Activated CD4-positive, alpha-beta memory T cell treated with anti-CD3 and anti-CD28 coated beads, Interleukin-2, amount 10 ng/mL, durations not matched to agents 7 days and 5 days (primary cell): ENCODE measurements around the gene BMP2K. TPM values are rescaled to one million over a fixed set of nuclear protein-coding genes. Genes with fewer than 3 reads are reported as not detected.
"Not testable (repeated sequence)": the region's sequence is repeated elsewhere in the genome, so short reads cannot be mapped to it uniquely, and the experiment has no call there.

Source experiments
- CTCF ChIA-PET: fragments of 350-600 bp; sonication (Branson Sonifier 250); formaldehyde crosslinking; loops from one replicate; lab custom pipeline; 2021; ENCODE audit warnings: antibody characterized with exemption, inconsistent platforms; lab: Charles Lee
- POLR2A ChIA-PET: fragments of 350-600 bp; sonication (Branson Sonifier 250); formaldehyde crosslinking; loops from one replicate; lab custom pipeline; 2021; ENCODE audit warnings: antibody characterized with exemption; lab: Charles Lee
- DNase-seq: peaks from one replicate; pipeline ENCODE4 v3.0.0-alpha.2; 2020
- H3K27ac Mint-ChIP-seq: one replicate; pipeline ENCODE4 v1.8.0; 2021; ENCODE audit warnings: mild to moderate bottlenecking, mixed read lengths
- H3K27me3 Mint-ChIP-seq: one replicate; pipeline ENCODE4 v1.8.0; 2021; ENCODE audit warnings: mixed read lengths
- H3K36me3 Mint-ChIP-seq: one replicate; pipeline ENCODE4 v1.8.0; 2021; ENCODE audit warnings: low read depth, mixed read lengths
- H3K4me1 Mint-ChIP-seq: one replicate; pipeline ENCODE4 v1.8.0; 2021; ENCODE audit warnings: mixed read lengths
- H3K4me3 Mint-ChIP-seq: one replicate; pipeline ENCODE4 v1.8.0; 2021; ENCODE audit warnings: mild to moderate bottlenecking, mixed read lengths
- H3K9me3 Mint-ChIP-seq: one replicate; pipeline ENCODE4 v1.8.0; 2021; ENCODE audit warnings: mixed read lengths
- total RNA-seq, 2 experiments: library from RNA; stranded (reverse); gene quantifications; one replicate each; pipeline ENCODE4 v1.2.3, GENCODE V29; 2021

The BMP2K gene
- total RNA-seq, 2 experiments from 2014 or later, result 15.6 to 15.8 TPM

GRCh38 chr4:78907638-78908037 lies 131.5 kb downstream of the BMP2K start:
- H3K4me1 Mint-ChIP-seq, result no peaks in the 10 kb centered on the region
- ChIA-PET CTCF (no interaction called here), POLR2A (no interaction called here)
- no peak overlapping the region for H3K4me3 Mint-ChIP-seq
- no peak overlapping the region for H3K27ac Mint-ChIP-seq
- H3K27me3 Mint-ChIP-seq, result no peaks in the 10 kb centered on the region
- peaks cover 12% of the 10 kb centered on the region for H3K36me3 Mint-ChIP-seq
- no peak for DNase-seq
- H3K9me3 Mint-ChIP-seq, result no peaks in the 10 kb centered on the region

- H3K36me3 Mint-ChIP-seq, result peaks cover 12% of the 10 kb centered on the region
- H3K27me3 Mint-ChIP-seq, H3K4me3 Mint-ChIP-seq, H3K9me3 Mint-ChIP-seq, H3K4me1 Mint-ChIP-seq, DNase-seq, POLR2A ChIA-PET, CTCF ChIA-PET, H3K27ac Mint-ChIP-seq: not testable (repeated sequence)
These were observed 132.8 kb downstream of the BMP2K start for GRCh38 chr4:78908974-78909373.

GRCh38 chr4:78910612-78911011 lies 134.5 kb downstream of the BMP2K start:
- ChIA-PET POLR2A (no interaction called here), CTCF (no interaction called here)
- Mint-ChIP-seq H3K27ac (no peak overlapping the region), H3K4me3 (no peak overlapping the region), H3K36me3 (peaks cover 14% of the 10 kb centered on the region), H3K27me3 (no peaks in the 10 kb centered on the region), H3K4me1 (no peaks in the 10 kb centered on the region), H3K9me3 (no peaks in the 10 kb centered on the region)
- DNase-seq, result no peak

- POLR2A ChIA-PET, result interaction anchor here (1.3 kb wide), 1 partner anchor 16 kb away, joined by 4 read pairs; no protein-coding TSS in a partner anchor
- Mint-ChIP-seq H3K27me3 (no peaks in the 10 kb centered on the region), H3K9me3 (no peaks in the 10 kb centered on the region), H3K4me1 (peaks cover 6% of the 10 kb centered on the region), H3K4me3 (no peak overlapping the region), H3K36me3 (peaks cover 12% of the 10 kb centered on the region), H3K27ac (no peak overlapping the region)
- DNase-seq, result no peak
- CTCF ChIA-PET, result interaction anchor here (0.9 kb wide), 1 partner anchor 9 kb away, joined by 3 read pairs; no protein-coding TSS in a partner anchor
These were observed 146.1 kb downstream of the BMP2K start for GRCh38 chr4:78922207-78922606.

- CTCF ChIA-PET, result no interaction called here
- Mint-ChIP-seq H3K36me3 (peaks cover 15% of the 10 kb centered on the region), H3K27ac (no peak overlapping the region), H3K27me3 (no peaks in the 10 kb centered on the region), H3K9me3 (no peaks in the 10 kb centered on the region), H3K4me1 (peaks cover 6% of the 10 kb centered on the region), H3K4me3 (no peak overlapping the region)
- POLR2A ChIA-PET, result no interaction called here
- no peak for DNase-seq
These were observed 147.5 kb downstream of the BMP2K start for GRCh38 chr4:78923464-78924312.

GRCh38 chr4:78926826-78927225 lies 150.7 kb downstream of the BMP2K start:
- H3K27me3 Mint-ChIP-seq, result no peaks in the 10 kb centered on the region
- no peak overlapping the region for H3K27ac Mint-ChIP-seq
- peaks cover 27% of the 10 kb centered on the region for H3K36me3 Mint-ChIP-seq
- peaks cover 6% of the 10 kb centered on the region for H3K4me1 Mint-ChIP-seq
- CTCF ChIA-PET, result no interaction called here
- POLR2A ChIA-PET, result interaction anchor here (0.6 to 1.7 kb wide), 2 partner anchors 12 to 20 kb away, joined by 3 to 6 read pairs; partner anchors contain the start of gene PAQR3
- no peak overlapping the region for H3K4me3 Mint-ChIP-seq
- H3K9me3 Mint-ChIP-seq, result no peaks in the 10 kb centered on the region
- DNase-seq, result no peak

GRCh38 chr4:78928835-78929234 lies 152.7 kb downstream of the BMP2K start:
- ChIA-PET CTCF (no interaction called here), POLR2A (no interaction called here)
- H3K27ac Mint-ChIP-seq, result no peak overlapping the region
- no peaks in the 10 kb centered on the region for H3K27me3 Mint-ChIP-seq
- H3K9me3 Mint-ChIP-seq, result no peaks in the 10 kb centered on the region
- DNase-seq, result no peak
- H3K36me3 Mint-ChIP-seq, result peaks cover 30% of the 10 kb centered on the region
- H3K4me3 Mint-ChIP-seq, result no peak overlapping the region
- H3K4me1 Mint-ChIP-seq, result peaks cover 4% of the 10 kb centered on the region

- no peaks in the 10 kb centered on the region for H3K27me3 Mint-ChIP-seq
- H3K36me3 Mint-ChIP-seq, result peaks cover 30% of the 10 kb centered on the region
- DNase-seq, result no peak
- peaks cover 3% of the 10 kb centered on the region for H3K4me1 Mint-ChIP-seq
- no peaks in the 10 kb centered on the region for H3K9me3 Mint-ChIP-seq
- ChIA-PET POLR2A (no interaction called here), CTCF (no interaction called here)
- H3K4me3 Mint-ChIP-seq, result no peak overlapping the region
- no peak overlapping the region for H3K27ac Mint-ChIP-seq
These were observed 154.0 kb downstream of the BMP2K start for GRCh38 chr4:78930016-78930629.

- Mint-ChIP-seq H3K9me3 (no peaks in the 10 kb centered on the region), H3K36me3 (peaks cover 2% of the 10 kb centered on the region), H3K4me1 (peaks cover 35% of the 10 kb centered on the region), H3K27ac (no peak overlapping the region), H3K27me3 (no peaks in the 10 kb centered on the region), H3K4me3 (no peak overlapping the region)
- ChIA-PET CTCF (no interaction called here), POLR2A (no interaction called here)
- no peak for DNase-seq
These were observed 160.8 kb downstream of the BMP2K start for GRCh38 chr4:78936989-78937388.

- Mint-ChIP-seq H3K27me3 (peaks cover 3% of the 10 kb centered on the region), H3K4me3 (peak overlapping the region; percentile 38), H3K9me3 (no peaks in the 10 kb centered on the region), H3K36me3 (peaks cover 2% of the 10 kb centered on the region), H3K4me1 (peaks cover 35% of the 10 kb centered on the region), H3K27ac (no peak overlapping the region)
- no peak for DNase-seq
- ChIA-PET CTCF (interaction anchor here (2.8 kb wide), 1 partner anchor 15 kb away, joined by 16 read pairs; no protein-coding TSS in a partner anchor), POLR2A (interaction anchor here (0.8 to 2.3 kb wide), 3 partner anchors 10 to 16 kb away, joined by 4 to 6 read pairs (median 4); no protein-coding TSS in a partner anchor)
These were observed 161.7 kb downstream of the BMP2K start for GRCh38 chr4:78937837-78938236.

GRCh38 chr4:78938474-78938867 lies 162.3 kb downstream of the BMP2K start:
- Mint-ChIP-seq H3K36me3 (no peaks in the 10 kb centered on the region), H3K4me3 (peak overlapping the region; percentile 86), H3K27ac (peak overlapping the region; percentile 59), H3K9me3 (no peaks in the 10 kb centered on the region), H3K27me3 (peaks cover 8% of the 10 kb centered on the region), H3K4me1 (peaks cover 35% of the 10 kb centered on the region)
- POLR2A ChIA-PET, result interaction anchor here (0.8 to 2.3 kb wide), 6 partner anchors 11 to 1264 kb away, joined by 3 to 6 read pairs (median 4); no protein-coding TSS in a partner anchor
- CTCF ChIA-PET, result interaction anchor here (0.6 to 2.8 kb wide), 6 partner anchors 10 to 1264 kb away, joined by 3 to 16 read pairs (median 4); no protein-coding TSS in a partner anchor
- DNase-seq, result no peak

- H3K36me3 Mint-ChIP-seq, result no peaks in the 10 kb centered on the region
- H3K27me3 Mint-ChIP-seq, result peaks cover 14% of the 10 kb centered on the region
- peak within 1 kb of the TSS; percentile 59 for H3K27ac Mint-ChIP-seq
- peak; percentile 85 for DNase-seq
- H3K4me3 Mint-ChIP-seq, result peak within 1 kb of the TSS; percentile 86
- CTCF ChIA-PET, result interaction anchor here (0.6 to 2.8 kb wide), 9 partner anchors 11 to 1499 kb away, joined by 3 to 16 read pairs (median 4); no protein-coding TSS in a partner anchor
- H3K4me1 Mint-ChIP-seq, result peaks cover 35% of the 10 kb centered on the region
- POLR2A ChIA-PET, result interaction anchor here (1.0 to 2.3 kb wide), 5 partner anchors 12 to 1264 kb away, joined by 3 to 6 read pairs (median 4); no protein-coding TSS in a partner anchor
- no peaks in the 10 kb centered on the region for H3K9me3 Mint-ChIP-seq
These were observed 162.9 kb downstream of the BMP2K start, which contains the start of gene PAQR3 for GRCh38 chr4:78938868-78939666. PAQR3 (minus strand) TSS chr4:78939438; CDS start chr4:78939224, 214 bp downstream.
